GM19397 (cell line): Measurements from ENCODE around the gene SELENOT.
A peak's percentile ranks its signal among the peaks of the same experiment; 100 is the strongest.
"Not testable (repeated sequence)": the region's sequence is repeated elsewhere in the genome, so short reads cannot be mapped to it uniquely, and the experiment has no call there.

ENCODE experiments used
- ATAC-seq: cut with Tn5 transposase; IDR thresholded peaks from one replicate; pipeline ENCODE4 v1.9.1; 2021; ENCODE audit warnings: mild to moderate bottlenecking, moderate library complexity; ENCODE audit not compliant: unreplicated experiment

SELENOT gene

GRCh38 chr3:150603153-150603979 lies at the start of gene SELENOT:
Gene SELENOT (plus strand): TSS chr3:150603321. CDS start chr3:150603363, 42 bp downstream.
- ATAC-seq = peak; percentile 72

- no peak for ATAC-seq
Measured at GRCh38 chr3:150555859-150556436, 47.2 kb upstream of the SELENOT start.

- ATAC-seq = no peak
Measured at GRCh38 chr3:150556792-150557191, 46.3 kb upstream of the SELENOT start.

GRCh38 chr3:150557725-150558124 lies 45.4 kb upstream of the SELENOT start:
- no peak for ATAC-seq

GRCh38 chr3:150564243-150564642 lies 38.9 kb upstream of the SELENOT start:
- ATAC-seq = no peak

- no peak for ATAC-seq
Measured at GRCh38 chr3:150567328-150567727, 35.8 kb upstream of the SELENOT start.

GRCh38 chr3:150577855-150578254 lies 25.3 kb upstream of the SELENOT start:
- no peak for ATAC-seq

- no peak for ATAC-seq
Measured at GRCh38 chr3:150581174-150581573, 21.9 kb upstream of the SELENOT start.

- peak; percentile 69 for ATAC-seq
Measured at GRCh38 chr3:150582620-150583019, 20.5 kb upstream of the SELENOT start.

- ATAC-seq = no peak
Measured at GRCh38 chr3:150583028-150583427, 20.1 kb upstream of the SELENOT start.

- no peak for ATAC-seq
Measured at GRCh38 chr3:150588027-150588830, 14.9 kb upstream of the SELENOT start.

- ATAC-seq = no peak
Measured at GRCh38 chr3:150589759-150590158, 13.4 kb upstream of the SELENOT start.

- ATAC-seq = no peak
Measured at GRCh38 chr3:150594150-150594549, 9.0 kb upstream of the SELENOT start.

- ATAC-seq = no peak
Measured at GRCh38 chr3:150597646-150598045, 5.5 kb upstream of the SELENOT start.

- ATAC-seq = no peak
Measured at GRCh38 chr3:150599611-150600297, 3.4 kb upstream of the SELENOT start.

GRCh38 chr3:150600647-150601530 lies 2.2 kb upstream of the SELENOT start:
- ATAC-seq = not testable (repeated sequence)

- peak; percentile 2 for ATAC-seq
Measured at GRCh38 chr3:150602426-150603152, 532 bp upstream of the SELENOT start.

- ATAC-seq = no peak
Measured at GRCh38 chr3:150603980-150604319, 829 bp downstream of the SELENOT start.

GRCh38 chr3:150605998-150606641 lies 3.0 kb downstream of the SELENOT start:
- ATAC-seq = no peak
